Stimulated activated CD4-positive, alpha-beta T cell treated with anti-CD3 and anti-CD28 coated beads, Interleukin-1b, Interleukin-23, amount 100 ng/mL, for 48 hours (primary cell): ENCODE results near the gene CTR9.
A peak's percentile ranks its signal among the peaks of the same experiment; 100 is the strongest.

Experiments used
- DNase-seq: peaks from one replicate; pipeline ENCODE4 v3.0.0-alpha.2; 2020

The CTR9 gene

DNA sequence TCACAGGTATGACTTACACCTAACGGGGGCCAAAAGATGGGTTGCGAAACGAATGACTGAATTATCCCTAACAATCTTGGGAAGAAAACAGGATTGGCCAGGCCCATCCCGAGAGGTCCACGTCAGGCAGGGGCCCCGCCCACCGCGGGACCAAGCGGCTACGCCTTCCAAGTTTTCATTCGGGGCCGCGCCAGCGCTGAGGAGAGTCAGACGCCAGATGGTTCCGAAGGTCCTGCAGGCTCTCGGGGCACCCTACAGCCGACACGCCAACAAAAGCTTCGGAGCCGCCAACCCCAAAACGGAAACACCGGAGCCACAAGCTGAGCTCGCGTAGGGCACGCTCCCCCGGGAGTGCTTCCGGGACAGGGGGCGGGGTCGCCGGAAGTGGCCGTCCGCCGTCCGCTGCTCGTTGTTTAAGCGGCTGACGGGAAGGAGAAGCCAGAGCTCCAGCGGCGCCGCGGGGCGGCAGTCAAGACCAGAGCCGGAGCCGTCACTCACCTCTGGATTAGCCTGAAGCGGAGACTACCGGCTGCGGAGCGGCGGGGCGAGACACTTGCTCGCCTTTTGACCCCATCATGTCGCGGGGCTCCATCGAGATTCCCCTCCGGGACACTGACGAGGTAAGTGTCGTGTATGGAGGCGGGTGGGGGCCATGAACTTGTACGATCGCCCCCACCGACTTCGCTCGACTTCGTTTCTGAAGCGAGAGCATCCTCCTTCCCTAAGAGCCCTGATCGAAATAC lies at the start of gene CTR9:
Gene CTR9 (plus strand): TSS at position 409 of the 743 bp plus-strand sequence. CDS start 167 bp downstream, at position 576.
- DNase-seq, result peak; percentile 95

DNA sequence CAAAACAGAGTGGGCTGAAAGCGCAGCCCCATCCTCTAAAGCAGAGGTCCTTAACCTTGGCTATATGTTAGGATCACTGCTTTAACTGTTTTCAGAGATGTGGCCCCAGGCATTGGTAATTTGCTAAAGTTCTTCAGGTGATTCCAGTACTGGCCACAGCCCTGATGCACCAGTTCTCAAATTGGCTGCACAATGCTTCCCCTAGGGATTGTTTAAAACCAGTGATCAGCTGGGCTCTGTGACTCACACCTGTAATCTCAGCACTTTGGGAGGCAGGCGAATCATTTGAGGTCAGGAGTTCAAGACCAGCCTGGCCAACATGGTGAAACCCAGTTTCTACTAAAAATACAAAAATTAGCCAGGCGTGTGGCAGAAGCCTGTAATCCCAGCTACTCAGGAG lies 49.1 kb upstream of the CTR9 start:
- DNase-seq, result no peak

- DNase-seq, result no peak
Measured at GRCh38 chr11:10708131-10708530, 42.9 kb upstream of the CTR9 start.

GRCh38 chr11:10709299-10710086 lies 41.6 kb upstream of the CTR9 start:
- no peak for DNase-seq

DNA sequence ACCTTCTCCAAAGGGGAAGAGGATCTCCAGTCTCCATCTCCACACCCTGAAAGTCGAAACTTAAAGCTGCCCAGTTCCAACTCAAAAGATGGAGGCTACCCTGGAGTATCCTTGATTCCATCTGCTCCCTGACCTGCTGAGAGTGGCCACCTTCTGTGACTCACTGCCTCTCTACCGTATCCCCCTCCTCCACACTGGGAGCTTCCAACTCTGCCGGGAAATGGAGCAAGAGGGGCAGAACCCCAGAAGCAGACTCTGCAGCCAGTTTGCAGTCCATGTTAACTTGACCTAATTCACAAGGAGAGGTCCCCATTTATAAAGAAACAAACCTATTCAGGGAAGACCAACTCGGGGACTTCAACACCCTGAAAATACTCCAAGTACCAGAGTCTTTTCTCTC lies 35.5 kb upstream of the CTR9 start:
- no peak for DNase-seq

DNA sequence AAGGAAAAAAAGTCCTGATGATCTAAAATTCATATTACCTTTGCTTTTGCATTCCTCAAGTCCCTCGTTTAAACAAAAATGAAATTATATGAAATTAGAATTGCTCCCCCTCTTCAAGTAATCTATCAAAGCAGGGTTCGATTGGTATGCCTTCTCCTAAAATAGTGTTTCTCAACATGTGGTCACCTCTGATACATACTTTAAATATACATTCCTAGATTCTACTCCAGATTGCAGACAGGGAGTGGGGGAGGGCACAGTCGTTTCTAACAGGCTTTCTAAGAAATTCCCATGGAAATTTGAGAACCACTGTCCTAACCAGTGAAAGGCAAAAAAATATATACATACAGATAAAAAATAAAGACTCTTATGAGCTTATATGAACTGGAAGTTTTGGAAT lies 34.9 kb upstream of the CTR9 start:
- DNase-seq, result no peak

- no peak for DNase-seq
Measured at GRCh38 chr11:10716543-10717259, 34.3 kb upstream of the CTR9 start.

DNA sequence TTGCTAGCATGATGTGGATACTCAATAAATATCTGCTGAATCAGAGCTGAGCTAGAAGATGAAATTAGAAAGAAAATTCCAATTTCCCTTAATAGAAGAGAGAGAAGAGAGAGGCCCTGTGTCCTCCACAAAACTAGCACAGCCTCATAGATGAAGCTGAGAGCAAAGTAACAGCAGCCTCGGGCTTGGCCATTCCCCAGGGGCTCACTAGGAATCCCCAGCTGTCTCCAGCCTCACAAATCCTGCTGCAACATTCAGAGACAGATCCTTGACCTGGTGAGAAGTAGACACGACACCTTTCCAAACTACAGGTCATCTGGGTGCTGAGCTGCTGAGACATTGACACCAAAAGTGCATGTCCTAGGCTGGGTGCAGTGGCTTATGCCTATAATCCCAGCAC lies 31.4 kb upstream of the CTR9 start:
- no peak for DNase-seq

GRCh38 chr11:10720881-10721376 lies 30.1 kb upstream of the CTR9 start:
- DNase-seq, result no peak

DNA sequence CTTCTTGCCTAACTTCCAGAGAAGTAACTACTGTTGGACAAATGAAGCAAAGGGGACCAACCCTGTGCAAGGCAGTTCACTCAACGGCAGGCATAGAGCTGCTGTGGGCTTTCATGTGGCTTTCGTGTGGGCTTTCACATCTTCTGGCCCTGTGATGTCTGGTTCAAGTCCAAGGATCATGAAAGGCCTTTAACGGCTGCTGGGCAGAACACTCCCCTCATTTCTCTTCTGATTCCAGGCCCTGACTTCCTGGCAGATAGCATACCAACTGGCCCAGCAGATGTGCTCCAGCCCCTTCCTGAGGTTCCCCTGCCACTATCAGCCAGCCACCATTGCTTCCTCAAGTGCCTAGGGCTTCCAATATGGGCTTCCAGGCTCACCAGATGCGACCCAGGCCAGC lies 28.7 kb upstream of the CTR9 start:
- no peak for DNase-seq

GRCh38 chr11:10725114-10725906 lies 25.7 kb upstream of the CTR9 start:
- peak; percentile 52 for DNase-seq

DNA sequence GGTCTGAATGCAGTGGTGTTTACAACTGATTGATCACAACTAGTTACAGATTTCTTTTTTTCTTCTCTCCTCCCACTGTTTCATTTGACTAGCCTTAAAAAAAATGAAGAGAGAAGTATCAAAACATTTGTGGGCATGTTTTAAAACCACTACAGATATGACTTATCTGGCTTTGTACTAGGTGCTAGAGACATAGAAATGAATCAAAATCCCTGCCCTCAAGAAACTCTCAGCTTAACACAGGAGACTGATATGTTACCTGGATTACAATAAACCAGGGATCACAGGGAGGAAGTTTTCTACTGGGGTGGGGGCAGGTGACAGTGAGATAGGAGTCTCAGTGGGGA lies 25.2 kb upstream of the CTR9 start:
- no peak for DNase-seq

- no peak for DNase-seq
Measured at GRCh38 chr11:10727146-10727851, 23.7 kb upstream of the CTR9 start.

- no peak for DNase-seq
Measured at GRCh38 chr11:10728154-10728553, 22.9 kb upstream of the CTR9 start.

DNA sequence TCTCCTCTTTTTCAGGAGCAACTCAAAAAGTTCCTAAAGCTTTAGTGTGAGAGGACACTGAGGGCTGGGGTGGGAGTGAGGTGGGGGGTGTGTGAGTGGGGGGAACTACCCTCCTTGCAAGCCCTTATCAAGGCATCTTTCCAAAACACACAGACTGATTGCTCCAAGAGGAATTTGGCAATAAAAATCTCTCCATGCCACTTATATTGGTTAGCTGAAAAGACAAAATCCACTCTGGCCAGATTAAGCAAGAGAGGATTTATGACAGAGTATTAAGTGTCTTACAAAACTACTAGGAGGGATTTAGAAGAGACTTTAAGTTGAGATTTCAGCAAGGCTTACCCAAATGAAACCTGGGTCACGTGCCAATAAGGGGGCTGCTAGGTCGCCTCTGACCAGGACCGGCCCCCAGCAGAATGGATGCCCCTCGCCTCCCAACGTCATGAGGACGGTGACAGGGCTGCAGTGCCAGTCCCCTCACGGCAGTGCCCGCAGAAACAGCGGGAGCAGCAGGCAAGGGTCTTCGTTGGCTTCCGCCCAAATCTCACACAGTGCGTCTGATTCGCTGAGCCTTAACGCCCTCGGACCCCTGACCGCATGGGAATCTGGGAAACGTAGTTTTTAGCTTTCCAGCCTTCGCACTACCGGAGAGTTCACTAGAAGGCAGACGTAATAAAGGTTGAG lies 22.1 kb upstream of the CTR9 start:
- no peak for DNase-seq

- DNase-seq, result no peak
Measured at GRCh38 chr11:10730151-10730550, 20.9 kb upstream of the CTR9 start.

DNA sequence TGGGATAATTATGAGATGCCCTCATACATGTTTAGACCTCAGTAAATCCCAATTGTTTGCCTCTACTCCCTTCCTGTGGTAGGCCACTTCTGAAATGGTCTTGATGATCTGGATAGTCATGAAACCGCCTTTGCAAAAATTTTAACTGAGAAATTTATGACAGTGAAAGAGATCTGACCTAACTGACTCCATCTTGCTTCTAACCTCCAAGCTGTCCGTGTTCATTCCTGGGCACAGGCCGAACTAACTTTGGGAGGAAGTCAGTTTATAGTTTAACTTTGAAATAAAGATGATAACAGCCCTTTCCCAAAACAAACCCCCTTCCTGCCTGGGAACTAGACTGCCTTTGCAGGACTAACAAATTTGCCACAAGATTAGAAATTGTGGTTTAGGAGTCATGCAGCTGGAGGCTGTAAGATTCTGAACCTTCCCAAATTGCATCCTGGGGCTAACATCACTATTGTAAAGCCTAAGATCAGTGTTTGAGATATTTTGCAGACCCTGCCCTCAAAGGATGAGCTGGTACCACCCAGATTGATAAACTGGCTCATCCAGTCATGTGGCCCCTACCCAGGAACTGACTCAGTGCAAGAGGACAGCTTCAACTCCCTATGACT lies 19.9 kb upstream of the CTR9 start:
- no peak for DNase-seq

DNA sequence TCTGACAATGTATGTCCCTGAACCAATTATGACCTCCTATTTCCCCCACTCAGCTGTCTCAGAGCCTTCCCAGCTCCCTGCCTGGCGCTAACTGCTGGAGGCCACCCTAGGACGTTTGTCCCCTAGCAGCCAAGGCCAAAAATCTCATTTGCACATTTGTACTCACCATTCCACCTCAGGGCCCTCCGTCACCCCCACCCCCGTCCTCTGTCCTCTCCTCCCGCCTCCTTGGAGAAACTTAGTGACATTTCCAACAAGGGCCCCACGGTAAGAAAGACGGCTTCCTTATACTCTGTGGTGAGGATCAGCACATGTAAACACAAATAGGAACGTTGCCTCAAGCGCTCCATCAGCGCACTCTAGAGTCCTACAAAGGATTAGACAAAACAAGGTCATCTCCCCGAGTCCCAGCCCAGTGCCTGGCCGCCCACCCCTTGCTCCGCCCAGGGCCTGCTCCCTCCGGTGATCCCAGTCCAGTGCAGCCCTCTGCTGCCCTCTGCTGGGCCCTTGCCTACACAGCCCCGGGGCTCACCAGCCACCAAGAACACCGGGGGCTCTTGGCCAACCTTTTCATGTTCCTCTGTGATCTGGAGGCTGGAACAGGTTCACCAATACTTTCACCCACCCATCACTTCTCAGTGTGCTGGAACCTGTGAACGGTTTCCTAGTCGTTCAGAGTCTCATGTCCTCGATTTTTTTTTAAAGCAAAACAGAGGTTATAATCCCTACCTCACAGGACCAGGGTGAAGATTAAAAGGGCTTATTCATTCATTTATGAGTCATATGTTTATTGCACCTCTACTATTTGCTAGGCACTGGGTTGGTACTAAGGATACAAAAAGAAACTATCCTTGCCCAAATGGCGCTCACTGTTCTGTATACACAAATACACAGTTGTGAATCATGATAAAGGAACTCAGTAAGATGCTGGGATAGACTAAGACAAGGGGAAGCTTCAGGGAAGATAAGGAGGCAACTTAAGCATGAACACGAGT lies 15.3 kb upstream of the CTR9 start:
- peak; percentile 91 for DNase-seq

DNA sequence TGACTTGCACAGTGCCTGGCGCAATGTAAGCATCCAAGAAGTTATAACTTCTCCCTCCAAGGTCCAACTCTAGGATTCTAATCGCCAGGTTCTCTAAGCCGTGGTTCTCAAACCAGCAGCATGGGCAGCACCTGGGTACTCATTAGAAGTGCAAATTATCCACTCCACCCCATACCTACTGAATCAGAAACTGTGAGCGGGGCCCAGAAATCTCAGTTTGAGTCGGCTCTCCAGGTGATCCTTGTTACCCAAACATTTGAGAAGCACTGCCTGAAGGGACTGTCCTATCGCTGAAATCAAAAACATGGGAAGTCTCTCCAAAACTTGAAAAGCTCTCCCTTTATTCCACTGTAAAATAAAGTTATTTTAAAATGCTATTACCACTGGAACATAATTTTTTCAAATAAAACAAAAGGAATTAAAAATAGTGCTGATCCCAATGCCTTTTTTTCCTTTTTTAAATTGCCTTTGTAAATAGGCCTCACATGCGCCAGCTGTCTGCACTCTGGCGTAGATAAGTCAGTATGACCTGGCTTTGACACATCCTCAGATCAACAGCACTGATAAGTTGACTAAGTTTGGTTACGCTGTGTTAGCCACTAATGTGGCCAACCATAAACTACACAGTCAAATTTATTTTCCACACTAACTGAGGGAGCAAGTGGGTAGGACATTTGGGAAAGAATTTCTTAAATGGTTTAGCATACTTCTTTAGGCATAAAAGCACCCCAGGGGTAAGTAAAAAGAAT lies 8.4 kb upstream of the CTR9 start:
- peak; percentile 26 for DNase-seq
